ENCODE results near the gene C1orf174.

Gene C1orf174

DNA sequence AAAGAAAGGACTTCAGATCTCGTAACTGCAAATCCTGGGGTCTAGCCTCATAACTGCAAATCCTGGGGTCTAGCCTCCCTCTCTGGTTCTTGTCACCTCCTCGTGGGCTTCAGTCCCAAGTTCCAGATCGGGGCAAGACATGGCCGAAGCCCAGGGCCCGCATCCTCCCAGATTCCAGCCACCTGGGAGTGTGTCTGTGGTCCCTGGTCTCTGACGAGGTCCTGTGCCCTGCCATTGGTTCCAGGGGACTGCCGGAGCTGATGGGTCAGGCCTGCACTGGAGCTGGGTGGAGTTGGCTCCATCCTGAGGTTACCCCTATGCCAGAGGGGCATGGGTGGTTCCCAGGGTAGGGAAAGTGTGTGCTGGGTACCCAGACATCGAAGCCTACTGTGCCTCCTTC lies 17.7 kb upstream of the C1orf174 start:
- TF ChIP-seq SPI1 (IDR thresholded peaks at IDR 0.05; ENCODE audit: borderline replicate concordance, low read depth): no peak
- no peak for TF ChIP-seq POLR2AphosphoS5 (IDR thresholded peaks at IDR 0.05; ENCODE audit: low read depth)
- TF ChIP-seq, protein P1, sequence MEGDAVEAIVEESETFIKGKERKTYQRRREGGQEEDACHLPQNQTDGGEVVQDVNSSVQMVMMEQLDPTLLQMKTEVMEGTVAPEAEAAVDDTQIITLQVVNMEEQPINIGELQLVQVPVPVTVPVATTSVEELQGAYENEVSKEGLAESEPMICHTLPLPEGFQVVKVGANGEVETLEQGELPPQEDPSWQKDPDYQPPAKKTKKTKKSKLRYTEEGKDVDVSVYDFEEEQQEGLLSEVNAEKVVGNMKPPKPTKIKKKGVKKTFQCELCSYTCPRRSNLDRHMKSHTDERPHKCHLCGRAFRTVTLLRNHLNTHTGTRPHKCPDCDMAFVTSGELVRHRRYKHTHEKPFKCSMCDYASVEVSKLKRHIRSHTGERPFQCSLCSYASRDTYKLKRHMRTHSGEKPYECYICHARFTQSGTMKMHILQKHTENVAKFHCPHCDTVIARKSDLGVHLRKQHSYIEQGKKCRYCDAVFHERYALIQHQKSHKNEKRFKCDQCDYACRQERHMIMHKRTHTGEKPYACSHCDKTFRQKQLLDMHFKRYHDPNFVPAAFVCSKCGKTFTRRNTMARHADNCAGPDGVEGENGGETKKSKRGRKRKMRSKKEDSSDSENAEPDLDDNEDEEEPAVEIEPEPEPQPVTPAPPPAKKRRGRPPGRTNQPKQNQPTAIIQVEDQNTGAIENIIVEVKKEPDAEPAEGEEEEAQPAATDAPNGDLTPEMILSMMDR (IDR thresholded peaks at IDR 0.05; ENCODE audit: insufficient read depth, low read length): no peak
- TF ChIP-seq, protein P2, sequence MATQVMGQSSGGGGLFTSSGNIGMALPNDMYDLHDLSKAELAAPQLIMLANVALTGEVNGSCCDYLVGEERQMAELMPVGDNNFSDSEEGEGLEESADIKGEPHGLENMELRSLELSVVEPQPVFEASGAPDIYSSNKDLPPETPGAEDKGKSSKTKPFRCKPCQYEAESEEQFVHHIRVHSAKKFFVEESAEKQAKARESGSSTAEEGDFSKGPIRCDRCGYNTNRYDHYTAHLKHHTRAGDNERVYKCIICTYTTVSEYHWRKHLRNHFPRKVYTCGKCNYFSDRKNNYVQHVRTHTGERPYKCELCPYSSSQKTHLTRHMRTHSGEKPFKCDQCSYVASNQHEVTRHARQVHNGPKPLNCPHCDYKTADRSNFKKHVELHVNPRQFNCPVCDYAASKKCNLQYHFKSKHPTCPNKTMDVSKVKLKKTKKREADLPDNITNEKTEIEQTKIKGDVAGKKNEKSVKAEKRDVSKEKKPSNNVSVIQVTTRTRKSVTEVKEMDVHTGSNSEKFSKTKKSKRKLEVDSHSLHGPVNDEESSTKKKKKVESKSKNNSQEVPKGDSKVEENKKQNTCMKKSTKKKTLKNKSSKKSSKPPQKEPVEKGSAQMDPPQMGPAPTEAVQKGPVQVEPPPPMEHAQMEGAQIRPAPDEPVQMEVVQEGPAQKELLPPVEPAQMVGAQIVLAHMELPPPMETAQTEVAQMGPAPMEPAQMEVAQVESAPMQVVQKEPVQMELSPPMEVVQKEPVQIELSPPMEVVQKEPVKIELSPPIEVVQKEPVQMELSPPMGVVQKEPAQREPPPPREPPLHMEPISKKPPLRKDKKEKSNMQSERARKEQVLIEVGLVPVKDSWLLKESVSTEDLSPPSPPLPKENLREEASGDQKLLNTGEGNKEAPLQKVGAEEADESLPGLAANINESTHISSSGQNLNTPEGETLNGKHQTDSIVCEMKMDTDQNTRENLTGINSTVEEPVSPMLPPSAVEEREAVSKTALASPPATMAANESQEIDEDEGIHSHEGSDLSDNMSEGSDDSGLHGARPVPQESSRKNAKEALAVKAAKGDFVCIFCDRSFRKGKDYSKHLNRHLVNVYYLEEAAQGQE (IDR thresholded peaks at IDR 0.05; ENCODE audit: insufficient replicate concordance, low read depth): no peak
- no peak for TF ChIP-seq GABPA (IDR thresholded peaks at IDR 0.05; ENCODE audit: low read depth)
- Histone ChIP-seq H3K27ac (replicated peaks) (no peak overlapping the region), H3K27me3 (ENCODE audit: insufficient read depth, poor library complexity, severe bottlenecking) (no peaks in the 10 kb centered on the region)

DNA sequence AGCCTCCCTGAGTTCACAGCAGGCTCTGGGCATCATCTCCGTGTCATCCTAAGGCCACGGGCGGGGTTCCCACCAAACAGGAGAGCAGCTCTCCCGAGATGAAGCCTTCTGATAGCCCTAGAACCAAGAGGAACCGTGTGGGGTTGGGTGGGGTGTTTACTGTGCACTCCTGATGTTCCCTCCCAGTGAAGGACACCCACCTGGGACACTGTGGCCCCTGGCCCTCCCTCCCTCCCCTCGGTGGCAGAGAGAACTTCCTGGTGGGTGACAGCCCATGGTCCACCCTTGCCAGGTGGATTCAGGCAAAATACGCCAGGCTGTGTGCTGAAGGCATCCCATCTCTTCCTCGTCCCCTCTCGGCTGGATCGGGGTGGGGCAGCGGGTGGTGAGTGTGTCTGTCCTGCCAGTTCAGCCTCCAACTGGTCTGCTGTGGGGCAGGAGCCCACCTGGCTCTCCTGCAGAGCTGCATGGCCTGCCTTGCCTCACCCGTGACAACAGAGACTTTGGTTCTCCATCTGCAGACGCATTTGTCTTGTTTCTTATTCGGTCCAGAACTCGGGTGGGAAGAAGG lies 15.6 kb upstream of the C1orf174 start:
- no peak for DNase-seq (ENCODE audit: low read depth in 1 of 2, low spot score in 1 of 2)
- H3K27me3 ChIP-seq (ENCODE audit: insufficient read depth, poor library complexity, severe bottlenecking): no peaks in the 10 kb centered on the region
- H3K27ac ChIP-seq (replicated peaks): no peak overlapping the region
- TF ChIP-seq, protein P1 (IDR thresholded peaks at IDR 0.05; ENCODE audit: insufficient read depth, low read length): no peak
- TF ChIP-seq SPI1 (IDR thresholded peaks at IDR 0.05; ENCODE audit: borderline replicate concordance, low read depth): no peak
- no peak for TF ChIP-seq GABPA (IDR thresholded peaks at IDR 0.05; ENCODE audit: low read depth)
- TF ChIP-seq POLR2AphosphoS5 (IDR thresholded peaks at IDR 0.05; ENCODE audit: low read depth): no peak
- TF ChIP-seq, protein P2 (IDR thresholded peaks at IDR 0.05; ENCODE audit: insufficient replicate concordance, low read depth): no peak
- H3K4me3 ChIP-seq (replicated peaks; ENCODE audit: insufficient read depth, low read length): no peak overlapping the region

More for the DNA sequence above, 17.7 kb upstream of the C1orf174 start:
- no peak for DNase-seq (ENCODE audit: low read depth in 1 of 2, low spot score in 1 of 2)
- H3K4me3 ChIP-seq (replicated peaks; ENCODE audit: insufficient read depth, low read length): no peak overlapping the region

DNA sequence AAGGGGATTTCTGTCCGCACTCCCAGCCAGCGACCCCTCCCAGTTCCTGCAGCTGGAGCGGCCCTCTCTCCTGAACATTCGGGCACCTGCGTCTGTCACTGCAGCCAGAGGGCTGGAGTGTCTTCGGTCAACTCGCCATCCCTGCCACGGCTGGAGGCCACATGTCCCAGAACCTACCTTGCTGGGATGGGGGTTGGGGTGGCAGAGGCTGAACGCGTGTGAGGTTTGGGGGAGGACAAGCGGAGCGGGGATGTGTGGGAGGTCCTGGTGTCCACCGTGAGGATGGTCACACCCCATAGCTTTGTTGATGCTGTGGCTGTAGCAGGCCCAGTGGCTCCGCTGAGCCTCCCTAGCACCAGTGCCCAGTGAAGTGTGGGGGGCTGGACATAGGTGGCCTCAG lies 14.8 kb upstream of the C1orf174 start:
- DNase-seq (ENCODE audit: low read depth in 1 of 2, low spot score in 1 of 2): no peak
- H3K27ac ChIP-seq (replicated peaks): no peak overlapping the region
- H3K27me3 ChIP-seq (ENCODE audit: insufficient read depth, poor library complexity, severe bottlenecking): no peaks in the 10 kb centered on the region
- TF ChIP-seq, protein P2 (IDR thresholded peaks at IDR 0.05; ENCODE audit: insufficient replicate concordance, low read depth): no peak
- no peak for TF ChIP-seq SPI1 (IDR thresholded peaks at IDR 0.05; ENCODE audit: borderline replicate concordance, low read depth)
- no peak for TF ChIP-seq POLR2AphosphoS5 (IDR thresholded peaks at IDR 0.05; ENCODE audit: low read depth)
- TF ChIP-seq, protein P1 (IDR thresholded peaks at IDR 0.05; ENCODE audit: insufficient read depth, low read length): no peak
- TF ChIP-seq GABPA (IDR thresholded peaks at IDR 0.05; ENCODE audit: low read depth): no peak
- no peak overlapping the region for H3K4me3 ChIP-seq (replicated peaks; ENCODE audit: insufficient read depth, low read length)
